GM19452 (cell line): ENCODE data around the gene TRABD.
"Not testable (repeated sequence)": the region's sequence is repeated elsewhere in the genome, so short reads cannot be mapped to it uniquely, and the experiment has no call there.

Source experiments
- ATAC-seq: cut with Tn5 transposase; IDR thresholded peaks from one replicate; pipeline ENCODE4 v1.9.1; 2021; ENCODE audit not compliant: unreplicated experiment

The TRABD gene

DNA sequence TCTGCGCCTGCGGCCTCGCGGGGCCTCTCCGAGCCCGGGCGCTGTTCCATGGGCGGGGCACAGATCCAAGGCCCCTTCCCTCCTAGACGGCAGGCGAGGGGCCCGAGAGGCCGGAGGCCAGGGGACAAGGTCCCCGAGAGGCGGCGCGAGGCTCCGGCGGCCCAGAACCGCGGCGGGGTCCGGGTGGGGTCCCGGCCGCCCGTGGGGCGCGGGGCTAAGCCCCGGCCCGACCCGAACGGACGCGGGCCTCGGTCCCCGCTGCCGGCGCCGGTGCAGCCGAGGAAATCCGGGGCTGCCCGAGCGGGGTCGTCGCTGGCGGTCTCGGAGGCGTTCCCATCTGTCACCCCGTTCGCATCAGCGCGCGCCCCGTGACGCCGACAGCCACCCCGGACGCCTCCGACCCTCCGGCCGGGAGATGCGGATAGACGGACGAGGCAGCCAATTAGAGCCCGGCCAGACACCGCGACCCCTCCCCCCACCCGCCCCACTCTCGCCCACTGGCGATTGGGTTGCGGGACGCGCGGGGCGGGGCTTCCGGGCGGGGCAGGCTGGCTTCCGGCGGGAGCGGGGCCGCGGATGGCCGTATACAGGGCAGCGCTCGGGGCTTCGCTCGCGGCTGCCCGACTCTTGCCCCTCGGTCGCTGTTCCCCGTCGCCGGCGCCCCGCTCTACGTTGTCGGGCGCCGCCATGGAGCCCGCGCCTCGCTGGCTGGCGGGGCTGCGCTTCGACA lies 14.9 kb downstream of the TRABD start, which contains the start of gene SELENOO:
TSS of gene SELENOO (plus strand) at position 551 of the 730 bp plus-strand sequence. CDS start at position 577, 26 bp downstream.
- peak; percentile 60 for ATAC-seq

DNA sequence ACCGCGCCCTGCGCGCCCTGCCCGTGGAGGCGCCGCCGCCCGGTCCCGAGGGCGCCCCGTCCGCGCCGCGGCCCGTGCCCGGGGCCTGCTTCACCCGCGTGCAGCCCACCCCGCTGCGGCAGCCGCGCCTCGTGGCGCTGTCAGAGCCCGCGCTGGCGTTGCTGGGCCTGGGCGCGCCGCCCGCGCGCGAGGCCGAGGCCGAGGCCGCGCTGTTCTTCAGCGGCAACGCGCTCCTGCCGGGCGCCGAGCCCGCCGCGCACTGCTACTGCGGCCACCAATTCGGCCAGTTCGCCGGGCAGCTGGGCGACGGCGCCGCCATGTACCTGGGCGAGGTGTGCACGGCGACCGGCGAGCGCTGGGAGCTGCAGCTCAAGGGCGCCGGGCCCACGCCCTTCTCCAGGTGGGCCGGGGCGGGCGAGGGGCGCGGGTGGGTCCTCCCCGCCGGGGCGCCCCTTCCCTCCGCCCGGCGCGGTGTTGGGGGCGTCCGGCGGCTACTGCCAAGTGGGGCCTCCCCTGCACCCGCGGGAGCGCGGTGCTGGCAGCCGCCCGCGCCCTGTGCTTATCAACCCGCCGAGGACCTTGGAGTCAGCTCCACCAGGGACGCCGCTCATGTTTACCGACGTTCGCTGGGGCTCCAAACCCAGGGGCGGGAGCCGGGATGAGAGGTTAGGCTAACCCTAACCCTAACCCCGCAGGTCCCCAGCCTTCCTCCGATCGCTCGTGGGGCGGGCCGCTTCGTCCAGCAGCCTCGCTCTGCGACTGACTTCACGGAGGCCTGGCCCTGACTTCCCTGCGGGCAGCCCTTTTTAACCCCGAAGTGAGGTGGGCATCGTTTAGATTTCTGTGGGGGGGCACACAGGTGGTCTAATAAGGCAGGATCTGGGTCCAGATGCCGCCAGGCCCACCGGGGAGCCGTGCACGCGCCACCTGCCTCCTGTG lies 15.7 kb downstream of the TRABD start:
- ATAC-seq, result peak; percentile 34

DNA sequence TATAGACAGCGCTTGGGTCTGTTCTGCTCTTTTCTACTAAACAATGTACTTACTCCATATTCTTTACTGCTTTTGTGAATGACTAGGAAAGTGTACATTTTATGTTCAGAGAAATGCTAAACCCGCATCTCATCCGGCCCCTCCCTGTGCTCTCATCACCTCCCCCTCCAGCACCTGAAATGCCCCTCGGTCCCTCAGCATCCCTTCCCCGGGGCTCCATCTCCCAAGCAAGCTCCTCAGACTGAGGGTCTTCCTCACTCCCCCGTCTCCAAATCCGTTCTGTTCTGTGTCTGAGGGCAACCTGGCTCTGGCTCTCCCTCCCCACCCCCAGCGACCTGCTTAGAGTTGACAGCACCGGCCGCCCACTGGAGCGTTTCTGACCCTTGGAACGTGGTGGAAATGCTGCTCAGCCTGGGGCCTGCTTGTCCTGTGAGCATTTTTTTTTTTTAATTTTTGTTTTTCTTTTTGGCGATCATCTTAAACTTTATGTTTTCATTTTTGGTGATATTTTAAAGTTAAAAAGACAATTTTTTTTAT lies 16.5 kb downstream of the TRABD start:
- ATAC-seq, result no peak

DNA sequence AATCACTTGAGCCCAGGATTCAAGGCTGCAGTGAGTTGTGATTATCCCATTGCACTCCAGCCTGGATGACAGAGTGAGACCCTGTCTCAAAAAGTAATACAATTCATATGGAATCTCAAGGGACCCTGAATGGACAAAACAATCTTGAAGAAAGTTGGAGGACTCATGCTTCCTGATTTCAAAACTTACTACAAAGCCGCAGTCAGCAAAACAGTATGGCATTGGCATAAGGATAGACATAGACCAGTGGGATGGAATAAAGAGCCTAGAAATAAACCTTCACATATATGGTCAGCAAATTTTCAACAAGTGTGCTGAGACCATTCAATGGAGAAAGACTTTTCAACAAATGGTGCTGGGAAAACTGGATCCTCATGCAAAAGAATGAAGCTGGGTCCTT lies 17.6 kb downstream of the TRABD start:
- ATAC-seq, result no peak

DNA sequence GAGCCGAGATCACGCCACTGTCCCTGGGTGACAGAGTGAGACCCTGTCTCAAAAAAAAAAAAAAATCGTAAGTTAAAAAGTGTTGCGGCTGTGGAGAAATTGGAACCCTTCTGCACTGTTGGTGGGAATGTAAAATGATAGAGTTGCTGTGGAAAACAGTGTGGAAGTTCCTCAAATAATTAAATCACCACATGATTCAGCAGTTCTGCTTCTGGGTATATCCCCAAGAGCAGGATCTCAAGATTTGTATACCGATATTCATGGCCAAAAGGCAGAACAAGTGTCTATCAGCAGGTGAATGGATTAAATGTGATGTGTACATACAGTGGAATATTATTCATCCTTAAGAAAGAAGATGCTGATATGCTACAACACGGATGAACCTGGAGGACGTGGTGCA lies 18.9 kb downstream of the TRABD start:
- no peak for ATAC-seq

DNA sequence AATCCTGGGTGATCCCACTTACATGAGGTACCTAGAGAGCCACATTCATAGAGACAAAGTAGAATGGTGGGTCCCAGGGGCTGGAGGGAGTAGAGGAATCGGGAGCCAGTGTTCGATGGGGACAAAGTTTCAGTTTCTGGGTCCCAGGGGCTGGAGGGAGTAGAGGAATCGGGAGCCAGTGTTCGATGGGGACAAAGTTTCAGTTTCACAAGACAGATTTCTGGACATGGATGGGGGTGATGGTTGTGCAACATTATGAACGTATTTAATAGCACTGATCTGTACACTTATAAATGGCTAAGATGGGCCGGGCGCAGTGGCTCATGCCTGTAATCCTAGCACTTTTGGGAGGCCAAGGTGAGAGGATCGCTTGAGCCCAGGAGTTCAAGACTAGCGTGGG lies 19.3 kb downstream of the TRABD start:
- not testable (repeated sequence) for ATAC-seq

DNA sequence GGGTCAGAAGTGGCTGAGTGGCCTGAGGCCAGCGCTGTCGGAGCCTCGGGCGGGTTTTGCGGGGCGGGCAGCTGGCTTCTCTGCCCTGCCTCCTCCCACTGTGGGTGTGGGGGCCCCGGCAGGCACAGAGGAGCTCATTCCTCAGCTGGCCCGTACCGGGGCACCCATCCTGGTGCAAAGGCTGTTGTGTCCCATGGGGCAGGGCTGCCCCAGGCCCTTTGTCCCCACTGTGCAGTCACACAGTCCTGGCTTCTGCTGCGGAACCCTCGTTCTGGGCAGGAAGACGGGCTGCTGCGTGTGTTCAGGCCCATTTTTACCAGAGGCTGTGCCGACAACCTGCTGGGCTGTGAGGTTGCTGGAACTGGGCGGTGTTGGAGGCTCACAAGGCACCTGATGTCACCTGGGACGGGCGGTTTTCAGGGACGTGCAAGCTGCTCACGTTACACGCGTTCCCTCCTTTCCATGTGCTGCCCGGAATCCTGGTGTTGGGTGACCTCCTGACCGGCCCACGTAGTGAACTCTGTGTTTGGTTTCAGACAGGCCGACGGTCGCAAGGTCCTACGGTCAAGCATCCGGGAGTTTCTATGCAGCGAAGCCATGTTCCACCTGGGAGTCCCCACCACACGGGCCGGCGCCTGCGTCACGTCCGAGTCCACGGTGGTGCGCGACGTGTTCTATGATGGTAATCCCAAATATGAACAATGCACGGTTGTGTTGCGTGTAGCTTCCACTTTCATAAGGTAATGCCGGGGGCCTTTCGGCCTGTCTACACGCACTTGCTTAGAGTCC lies 20.3 kb downstream of the TRABD start:
- ATAC-seq, result no peak

DNA sequence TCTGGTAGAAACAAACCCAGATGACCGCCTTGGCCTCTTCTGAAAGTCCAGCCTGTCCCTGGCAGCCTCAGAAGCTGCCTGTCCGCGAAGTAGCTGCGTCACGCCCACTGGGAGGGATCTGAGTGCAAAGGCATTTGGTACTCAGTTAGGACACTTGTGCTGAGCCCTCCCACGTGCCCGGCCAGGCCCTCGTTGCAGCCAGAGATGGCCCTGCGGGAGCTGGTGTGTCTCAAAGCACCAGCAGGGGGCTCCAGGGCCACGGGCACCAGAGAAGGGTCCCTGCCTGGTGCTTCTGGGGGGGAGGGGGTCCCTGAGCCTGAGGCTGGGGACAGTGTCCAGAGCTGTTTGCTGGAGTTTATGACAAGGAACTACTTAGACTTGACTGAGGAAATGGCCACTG lies 20.9 kb downstream of the TRABD start:
- ATAC-seq, result no peak

DNA sequence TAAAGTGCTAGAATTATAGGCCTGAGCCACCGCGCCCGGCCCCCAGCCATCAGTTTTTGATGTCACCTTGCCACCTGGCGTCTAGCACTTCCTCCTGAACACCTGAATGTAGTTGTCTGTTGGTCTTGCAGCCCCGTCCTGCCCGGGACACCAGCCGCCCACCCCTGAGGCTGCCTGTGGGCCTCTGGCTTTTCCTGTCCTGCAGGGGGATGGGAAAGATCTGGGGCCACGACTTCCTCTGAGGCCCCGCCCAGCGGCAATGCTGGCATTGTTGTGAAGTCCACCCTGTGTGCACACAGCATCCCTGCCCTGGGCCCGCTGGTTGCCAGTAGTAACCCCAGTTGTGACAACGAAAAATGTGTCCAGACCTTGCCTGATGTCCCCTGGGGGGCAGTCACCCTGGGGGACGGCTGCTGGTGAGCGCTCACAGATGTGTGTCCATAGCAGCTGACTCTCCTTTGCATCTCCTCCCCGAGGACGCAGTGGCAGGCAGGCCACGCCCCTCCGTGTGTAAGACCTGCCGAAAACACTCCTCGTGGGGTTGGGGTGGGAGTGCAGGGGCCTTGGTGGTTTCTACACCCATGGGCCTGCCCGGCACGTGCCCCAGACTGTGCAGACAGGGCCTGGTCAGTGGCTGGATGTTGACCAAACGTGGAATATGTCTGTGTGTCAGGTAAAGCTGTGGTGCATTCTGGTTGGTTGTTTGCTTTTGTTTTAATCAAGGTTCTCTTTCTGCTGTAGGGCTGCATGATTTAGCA lies 21.8 kb downstream of the TRABD start:
- ATAC-seq, result no peak

DNA sequence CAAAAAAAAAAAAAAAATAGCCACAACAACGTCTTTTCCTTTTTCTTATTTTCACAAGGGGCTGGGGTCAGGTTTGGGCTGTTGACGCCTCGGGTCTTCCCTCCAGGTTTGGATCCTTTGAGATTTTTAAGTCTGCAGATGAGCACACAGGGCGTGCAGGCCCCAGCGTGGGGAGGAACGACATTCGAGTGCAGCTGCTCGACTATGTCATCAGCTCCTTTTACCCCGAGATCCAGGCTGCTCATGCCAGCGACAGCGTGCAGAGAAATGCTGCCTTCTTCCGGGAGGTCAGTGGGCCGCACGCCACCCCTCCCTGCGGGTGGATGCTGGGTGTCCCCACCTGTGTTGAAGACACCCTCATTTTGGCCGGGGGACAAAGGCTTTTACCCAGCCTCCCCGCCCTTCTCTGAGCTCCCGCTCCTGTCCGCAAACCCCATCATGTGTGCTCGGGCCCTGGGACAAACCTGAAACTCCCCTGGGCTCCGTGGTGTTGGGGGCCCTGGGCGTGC lies 22.8 kb downstream of the TRABD start:
- ATAC-seq, result no peak

DNA sequence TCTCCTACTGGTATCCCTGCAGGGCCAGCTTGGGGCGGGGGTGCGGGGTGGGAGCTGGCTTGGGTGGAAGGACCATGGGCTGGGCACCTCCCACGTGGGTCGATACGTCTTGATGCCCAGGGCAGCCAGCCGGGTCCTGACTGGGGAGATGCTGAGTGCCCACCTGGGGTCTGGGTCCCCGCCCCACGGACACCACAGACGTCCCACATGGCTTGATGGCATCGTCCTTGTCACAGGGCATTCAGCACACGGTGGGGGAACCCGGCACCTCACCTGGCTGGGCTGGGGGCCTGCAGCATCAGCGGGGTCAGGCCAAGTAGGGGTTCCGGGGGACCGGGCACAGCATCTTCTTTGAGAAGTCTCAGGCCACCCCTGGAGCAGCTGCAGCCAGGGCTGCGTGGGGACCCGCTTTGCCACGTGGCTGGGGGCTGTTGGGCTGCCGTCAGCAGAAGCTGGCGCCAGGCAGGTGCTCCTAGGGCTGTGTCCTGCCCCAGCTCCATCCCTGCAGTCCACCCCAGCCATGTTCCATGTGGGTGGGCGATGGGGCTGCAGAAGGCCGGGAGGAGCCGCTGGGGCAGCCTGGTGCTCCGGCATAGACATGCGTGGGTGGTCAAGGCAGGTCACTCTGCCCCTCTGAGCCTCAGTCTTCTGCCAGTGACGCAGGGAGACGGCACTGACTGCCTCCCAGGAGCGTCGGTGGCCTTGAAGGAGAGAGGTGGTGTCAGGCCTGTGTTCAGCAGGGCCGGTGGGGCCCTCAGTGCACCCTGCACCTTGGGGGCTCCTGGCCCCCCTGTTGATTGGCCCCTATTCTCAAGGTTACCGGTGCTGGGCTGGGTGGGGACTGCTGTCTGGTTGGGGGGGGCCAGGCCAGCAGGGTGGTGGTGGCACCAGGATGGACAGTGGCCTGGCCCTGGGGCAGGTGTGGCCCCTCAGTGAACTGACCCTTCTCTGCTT lies 23.5 kb downstream of the TRABD start:
- no peak for ATAC-seq

DNA sequence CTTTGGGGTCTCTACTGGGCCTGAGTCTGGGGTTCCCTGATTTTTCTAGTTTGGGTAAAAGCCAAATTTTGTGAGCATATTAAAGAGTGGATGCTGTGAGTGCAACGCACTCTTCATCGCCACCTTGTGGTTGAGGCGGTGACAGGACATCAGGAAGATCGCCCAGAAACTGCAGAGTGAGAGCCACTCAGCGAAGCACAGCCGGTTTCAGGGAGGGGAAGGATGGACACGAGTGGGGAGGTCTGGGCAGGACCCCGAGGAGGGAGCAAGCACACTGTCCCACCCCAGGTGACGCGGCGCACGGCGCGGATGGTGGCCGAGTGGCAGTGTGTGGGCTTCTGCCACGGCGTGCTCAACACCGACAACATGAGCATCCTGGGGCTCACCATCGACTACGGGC lies 24.2 kb downstream of the TRABD start:
- no peak for ATAC-seq

DNA sequence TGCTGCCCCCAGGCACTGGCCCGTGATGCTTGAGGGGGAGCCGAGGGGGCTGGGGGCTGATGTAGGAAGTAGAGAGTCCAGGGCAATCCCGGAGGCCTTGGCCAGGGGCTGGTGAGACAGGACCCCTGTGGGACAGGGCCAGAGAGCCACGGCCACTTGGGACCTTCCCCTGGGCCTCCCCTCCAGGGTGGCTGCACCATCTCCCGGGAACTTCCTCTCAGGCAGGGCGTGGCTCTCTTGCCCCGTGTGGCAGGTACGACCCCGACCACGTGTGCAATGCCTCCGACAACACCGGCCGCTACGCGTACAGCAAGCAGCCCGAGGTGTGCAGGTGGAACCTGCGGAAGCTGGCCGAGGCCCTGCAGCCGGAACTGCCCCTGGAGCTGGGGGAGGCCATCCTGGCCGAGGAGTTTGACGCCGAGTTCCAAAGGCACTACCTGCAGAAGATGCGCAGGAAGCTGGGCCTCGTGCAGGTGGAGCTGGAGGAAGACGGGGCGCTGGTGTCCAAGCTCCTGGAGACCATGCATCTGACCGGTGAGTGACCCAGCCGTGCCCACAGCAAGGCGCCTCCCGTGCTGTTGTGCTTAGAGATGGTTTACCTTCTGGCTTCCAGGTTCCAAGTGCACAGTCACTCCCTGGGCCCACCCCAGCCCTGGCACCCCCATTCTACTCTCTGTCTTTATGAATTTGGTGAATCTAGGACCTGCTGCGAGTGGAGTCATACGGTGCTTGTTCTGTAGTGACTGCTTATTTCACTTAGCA lies 24.8 kb downstream of the TRABD start:
- no peak for ATAC-seq

DNA sequence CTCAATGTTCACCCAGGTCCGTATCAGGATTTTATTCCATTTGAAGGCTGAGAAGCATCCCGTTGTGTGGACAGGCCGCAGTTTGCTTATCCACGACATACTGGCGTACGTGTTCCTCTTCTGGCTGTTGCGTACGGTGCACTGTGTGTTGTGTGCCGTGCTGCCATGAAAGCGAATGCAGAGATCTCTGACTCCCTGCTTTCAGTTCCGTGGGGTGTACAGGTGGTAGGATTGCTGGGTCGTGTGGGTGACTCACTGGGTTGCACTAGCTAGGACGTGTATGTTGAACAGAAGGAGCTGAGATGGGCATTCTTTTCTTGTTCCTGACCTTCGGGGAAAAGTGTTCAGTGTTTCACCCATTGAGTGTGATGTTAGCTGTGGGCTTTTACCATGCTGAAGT lies 25.4 kb downstream of the TRABD start:
- ATAC-seq, result no peak

DNA sequence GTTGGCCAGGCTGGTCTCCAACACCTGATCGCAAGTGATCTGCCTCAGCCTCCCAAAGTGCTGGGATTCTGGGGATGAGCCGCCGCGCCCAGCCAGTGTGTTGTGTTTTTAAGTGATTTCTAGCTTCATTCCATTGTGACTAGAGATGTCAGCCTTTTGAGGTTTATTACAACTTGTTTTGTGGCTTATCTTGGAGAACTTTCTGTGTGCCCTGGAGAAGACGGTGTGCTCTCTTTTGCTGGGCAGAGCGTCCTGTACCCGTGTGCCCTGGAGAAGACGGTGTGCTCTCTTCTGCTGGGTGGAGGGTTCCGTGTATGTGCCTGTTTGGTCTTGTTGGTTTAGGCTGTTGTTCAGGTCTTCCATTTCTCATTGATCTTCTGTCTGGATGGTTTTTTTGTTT lies 27.6 kb downstream of the TRABD start:
- ATAC-seq, result no peak

DNA sequence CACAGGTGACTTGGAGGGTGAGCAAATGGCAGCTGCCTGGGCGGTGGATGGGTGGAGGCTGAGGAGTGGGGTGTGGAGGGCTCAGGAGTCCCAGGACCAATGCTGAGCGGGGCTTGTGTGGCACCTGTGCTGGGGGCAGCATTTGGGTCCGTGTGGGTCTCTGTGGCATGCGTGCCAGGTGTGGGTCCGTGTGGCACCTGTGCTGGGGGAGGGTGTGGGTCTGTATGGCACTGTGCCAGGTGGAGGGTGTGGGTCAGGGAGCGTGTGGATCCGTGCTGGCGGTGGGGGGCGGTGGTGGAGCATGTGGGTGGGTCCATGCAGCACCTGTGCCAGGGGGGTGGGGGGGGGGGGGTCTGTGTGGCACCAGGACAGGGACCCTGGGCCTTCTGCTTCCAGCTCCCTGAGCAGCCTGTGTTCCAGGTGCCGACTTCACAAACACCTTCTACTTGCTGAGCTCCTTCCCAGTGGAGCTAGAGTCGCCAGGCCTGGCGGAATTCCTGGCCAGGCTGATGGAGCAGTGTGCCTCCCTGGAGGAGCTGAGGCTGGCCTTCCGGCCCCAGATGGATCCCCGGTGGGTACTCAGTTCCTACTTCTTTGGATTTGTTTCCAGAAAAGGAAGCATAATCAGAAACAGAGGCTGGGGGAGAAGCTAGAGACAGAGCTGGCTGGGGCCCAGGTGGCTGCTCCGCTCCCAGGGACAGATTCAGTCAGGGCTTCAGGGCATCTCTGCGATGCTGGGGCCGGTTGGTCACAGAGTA lies 29.8 kb downstream of the TRABD start:
- ATAC-seq, result no peak

DNA sequence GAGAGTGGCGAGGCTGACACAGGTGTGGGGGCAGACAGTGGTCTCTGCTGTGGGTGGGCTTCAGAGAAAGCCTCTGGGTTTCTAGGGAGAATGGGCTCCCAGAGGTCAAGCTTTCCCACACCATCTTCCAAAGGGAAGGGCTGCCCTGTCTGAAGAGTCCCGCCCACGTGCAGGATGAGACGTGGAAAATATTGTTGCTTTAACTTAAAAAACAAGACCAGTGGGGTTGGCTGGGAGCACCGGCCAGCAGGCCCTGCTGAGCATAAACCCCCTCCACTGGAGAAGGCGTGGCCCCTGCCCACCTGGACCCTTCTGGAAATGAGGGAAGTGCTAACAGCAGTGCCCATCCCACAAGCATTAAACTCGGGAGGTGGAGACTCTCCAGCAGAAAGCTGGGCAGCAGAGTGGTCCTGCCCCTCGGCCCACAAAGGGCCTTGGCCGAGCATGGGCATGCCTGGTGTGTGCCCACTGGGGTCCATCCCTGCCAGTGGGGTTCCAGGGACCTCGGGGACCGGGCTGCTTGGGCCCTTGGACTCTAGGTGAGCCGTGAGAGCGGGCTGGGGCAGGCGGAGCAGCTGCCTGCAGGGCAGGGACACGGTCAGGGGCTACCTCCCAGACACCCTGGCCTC lies 30.5 kb downstream of the TRABD start:
- no peak for ATAC-seq
